ENCODE data around the gene TLK1.

Gene TLK1

DNA sequence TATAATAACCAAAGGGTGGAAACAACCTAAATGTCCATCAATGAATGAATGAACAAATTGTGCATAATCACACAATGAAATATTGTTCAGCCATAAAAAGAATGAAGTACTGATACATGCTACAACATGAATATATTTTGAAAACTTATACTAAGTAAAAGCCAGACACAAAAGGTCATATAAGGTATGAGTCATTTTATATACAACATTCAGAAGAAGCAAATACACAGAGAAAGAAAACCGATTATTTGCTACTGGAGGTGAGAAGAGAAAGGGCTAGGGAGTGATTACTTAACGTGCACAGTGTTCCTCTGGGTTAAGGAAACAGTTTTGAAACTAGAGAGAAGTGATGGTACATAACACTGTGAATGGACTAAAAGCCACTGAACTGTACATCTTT lies 126.4 kb downstream of the TLK1 start:
- TF ChIP-seq, protein P1, sequence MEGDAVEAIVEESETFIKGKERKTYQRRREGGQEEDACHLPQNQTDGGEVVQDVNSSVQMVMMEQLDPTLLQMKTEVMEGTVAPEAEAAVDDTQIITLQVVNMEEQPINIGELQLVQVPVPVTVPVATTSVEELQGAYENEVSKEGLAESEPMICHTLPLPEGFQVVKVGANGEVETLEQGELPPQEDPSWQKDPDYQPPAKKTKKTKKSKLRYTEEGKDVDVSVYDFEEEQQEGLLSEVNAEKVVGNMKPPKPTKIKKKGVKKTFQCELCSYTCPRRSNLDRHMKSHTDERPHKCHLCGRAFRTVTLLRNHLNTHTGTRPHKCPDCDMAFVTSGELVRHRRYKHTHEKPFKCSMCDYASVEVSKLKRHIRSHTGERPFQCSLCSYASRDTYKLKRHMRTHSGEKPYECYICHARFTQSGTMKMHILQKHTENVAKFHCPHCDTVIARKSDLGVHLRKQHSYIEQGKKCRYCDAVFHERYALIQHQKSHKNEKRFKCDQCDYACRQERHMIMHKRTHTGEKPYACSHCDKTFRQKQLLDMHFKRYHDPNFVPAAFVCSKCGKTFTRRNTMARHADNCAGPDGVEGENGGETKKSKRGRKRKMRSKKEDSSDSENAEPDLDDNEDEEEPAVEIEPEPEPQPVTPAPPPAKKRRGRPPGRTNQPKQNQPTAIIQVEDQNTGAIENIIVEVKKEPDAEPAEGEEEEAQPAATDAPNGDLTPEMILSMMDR (IDR thresholded peaks at IDR 0.05; ENCODE audit: insufficient read depth, low read length, missing control alignments) = no peak
- no peak for DNase-seq (ENCODE audit: low read depth, low spot score)
- H3K4me3 ChIP-seq (ENCODE audit: low read depth, low read length) = no peak overlapping the region
- CTCF ChIA-PET = no interaction called here
- POLR2A ChIA-PET = no interaction called here

DNA sequence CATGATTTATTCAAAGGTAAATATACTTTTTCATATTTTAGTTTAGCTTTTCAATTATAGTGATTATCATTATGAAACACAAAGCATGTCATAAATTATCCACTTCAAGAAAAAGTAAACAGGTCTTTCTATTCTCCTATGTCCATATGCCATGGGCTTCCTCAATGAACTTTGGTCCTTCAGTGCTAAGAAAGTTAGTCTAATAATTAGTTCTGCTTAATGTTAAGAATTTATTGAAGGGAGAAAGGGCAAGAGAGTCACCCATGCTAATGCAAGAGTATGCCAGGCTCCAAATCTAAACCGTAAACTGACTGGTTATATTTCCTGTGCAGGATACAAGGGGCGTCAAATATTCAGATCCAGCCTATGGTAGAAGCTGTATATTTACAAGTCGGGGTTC lies 135.5 kb downstream of the TLK1 start:
- H3K4me3 ChIP-seq (ENCODE audit: low read depth, low read length) = no peak overlapping the region
- no peak for DNase-seq (ENCODE audit: low read depth, low spot score)
- CTCF ChIA-PET = no interaction called here
- POLR2A ChIA-PET = no interaction called here
- TF ChIP-seq, protein P1 (IDR thresholded peaks at IDR 0.05; ENCODE audit: insufficient read depth, low read length, missing control alignments) = no peak

DNA sequence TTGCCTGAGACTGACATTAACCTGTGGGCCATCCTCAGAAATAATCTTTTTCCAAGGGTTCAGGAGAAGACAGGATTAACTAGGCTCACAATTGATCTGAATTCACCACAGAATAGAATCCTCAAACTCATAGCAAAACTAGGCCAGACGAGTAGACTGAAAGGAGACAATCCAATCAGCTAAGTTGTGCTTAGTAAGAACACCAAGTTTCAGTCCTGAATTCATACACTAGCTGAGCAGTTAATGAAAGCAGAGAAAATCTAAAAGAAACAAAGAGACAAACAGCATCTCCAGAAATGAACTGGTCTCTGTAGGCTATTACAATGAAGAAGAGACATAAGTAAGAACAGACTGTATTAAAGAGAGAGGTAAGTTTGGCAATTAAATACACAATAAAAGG lies 142.2 kb downstream of the TLK1 start:
- CTCF ChIA-PET = interaction anchor here (1.0 kb wide), 1 partner anchor 398 kb away, joined by 3 read pairs; no protein-coding TSS in a partner anchor
- DNase-seq (ENCODE audit: low read depth, low spot score) = no peak
- no peak overlapping the region for H3K4me3 ChIP-seq (ENCODE audit: low read depth, low read length)
- POLR2A ChIA-PET = no interaction called here
- TF ChIP-seq, protein P1 (IDR thresholded peaks at IDR 0.05; ENCODE audit: insufficient read depth, low read length, missing control alignments) = no peak

DNA sequence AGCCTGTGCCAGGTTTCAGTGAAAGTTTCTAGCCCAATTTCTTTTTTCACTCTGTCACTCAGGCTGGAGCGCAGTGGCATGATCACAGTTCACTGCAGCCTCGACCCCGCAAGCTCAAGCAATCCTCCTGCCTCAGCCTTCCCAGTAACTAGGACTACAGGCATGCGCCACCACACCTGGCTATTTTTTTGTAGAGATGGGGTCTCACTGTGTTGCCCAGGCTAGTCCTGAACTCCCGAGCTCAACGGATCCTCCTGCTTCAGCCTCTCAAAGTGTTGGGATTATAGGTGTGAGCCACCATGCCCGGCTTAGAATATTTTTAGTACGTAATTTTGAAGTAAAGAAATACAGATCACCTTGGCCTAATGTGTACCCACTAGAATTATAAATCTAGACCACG lies 144.6 kb downstream of the TLK1 start:
- H3K4me3 ChIP-seq (ENCODE audit: low read depth, low read length) = no peak overlapping the region
- CTCF ChIA-PET = interaction anchor here (1.1 to 1.4 kb wide), 2 partner anchors 20 to 71 kb away, joined by 3 to 4 read pairs; no protein-coding TSS in a partner anchor
- POLR2A ChIA-PET = no interaction called here
- no peak for DNase-seq (ENCODE audit: low read depth, low spot score)
- TF ChIP-seq, protein P1 (IDR thresholded peaks at IDR 0.05; ENCODE audit: insufficient read depth, low read length, missing control alignments) = no peak

DNA sequence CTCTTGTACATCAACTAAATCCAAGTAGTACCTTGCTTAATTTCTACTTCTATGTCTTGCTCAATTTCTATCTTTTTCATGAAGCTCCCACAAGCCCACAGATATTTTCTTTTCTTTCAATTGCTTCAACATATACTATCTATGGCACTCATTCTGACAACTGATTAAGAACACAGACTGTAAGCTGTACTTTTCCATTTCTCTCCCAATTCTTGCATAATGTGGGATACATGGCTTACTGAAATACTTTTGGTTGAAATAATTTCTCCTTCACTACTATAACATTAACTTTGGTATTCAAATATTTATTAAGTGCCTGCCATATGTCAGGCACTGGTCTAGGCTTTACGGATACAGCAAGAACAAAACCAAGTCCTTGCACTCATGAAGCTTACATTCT lies 146.8 kb downstream of the TLK1 start:
- no peak for DNase-seq (ENCODE audit: low read depth, low spot score)
- no peak overlapping the region for H3K4me3 ChIP-seq (ENCODE audit: low read depth, low read length)
- ChIA-PET POLR2A (no interaction called here), CTCF (interaction anchor here (1.3 kb wide), 1 partner anchor 73 kb away, joined by 3 read pairs; no protein-coding TSS in a partner anchor)
- TF ChIP-seq, protein P1 (IDR thresholded peaks at IDR 0.05; ENCODE audit: insufficient read depth, low read length, missing control alignments) = no peak

DNA sequence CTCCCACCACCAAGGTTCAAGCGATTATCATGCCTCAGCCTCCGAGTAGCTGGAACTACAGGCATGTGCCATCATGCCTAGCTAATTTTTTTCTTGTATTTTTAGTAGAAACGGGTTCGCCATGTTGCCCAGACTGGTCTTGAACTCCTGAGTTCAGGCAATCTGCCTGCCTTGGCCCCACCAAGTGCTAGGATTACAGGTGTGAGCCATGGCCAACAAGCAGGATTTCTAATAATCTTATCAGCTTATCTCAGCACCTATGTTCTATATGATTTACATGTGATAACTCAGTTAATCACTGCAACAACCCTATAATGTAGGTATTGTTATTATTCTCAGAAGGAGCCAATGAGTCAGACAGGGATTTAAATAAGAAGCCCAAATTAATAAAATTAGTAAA lies 151.3 kb downstream of the TLK1 start:
- ChIA-PET CTCF (interaction anchor here (1.1 to 2.7 kb wide), 2 partner anchors 35 to 407 kb away, joined by 3 to 9 read pairs; no protein-coding TSS in a partner anchor), POLR2A (no interaction called here)
- TF ChIP-seq, protein P1 (IDR thresholded peaks at IDR 0.05; ENCODE audit: insufficient read depth, low read length, missing control alignments) = no peak
- H3K4me3 ChIP-seq (ENCODE audit: low read depth, low read length) = no peak overlapping the region
- DNase-seq (ENCODE audit: low read depth, low spot score) = no peak
